SU-DHL-6 (cell line): ENCODE measurements around the gene ANKRD36C.

Experiments
- CTCF ChIP-seq: fragments of 200-600 bp; sonication (generic); IDR thresholded peaks from one replicate; pipeline ENCODE4 v1.5.1; 2017; ENCODE audit warnings: antibody characterized with exemption, mild to moderate bottlenecking, low read length, moderate library complexity; ENCODE audit not compliant: insufficient read depth, poor library complexity, severe bottlenecking
- EZH2phosphoT487 ChIP-seq: fragments of 200-600 bp; sonication (generic), shearing (Covaris generic); conservative IDR thresholded peaks from 2 replicates; pipeline ENCODE4 v1.6.1; 2018; ENCODE audit warnings: mild to moderate bottlenecking, antibody characterized with exemption, low read length, moderate library complexity, mixed read lengths

GRCh38 chr2:95799892-95800291, 191.7 kb downstream of the ANKRD36C start:
- no peak for TF ChIP-seq CTCF
- no peak for TF ChIP-seq EZH2phosphoT487
